Measurements from ENCODE around the gene WDR45B. TPM values are rescaled to one million over a fixed set of nuclear protein-coding genes. Genes with fewer than 3 reads are reported as not detected.

WDR45B gene
- total RNA-seq, 2 donors from 2014 or later = 97.8 to 146 TPM

GRCh38 chr17:82609655-82610054, 38.6 kb downstream of the WDR45B start:
- Histone ChIP-seq H3K27ac (no peak overlapping the region), H3K9me3 (no peaks in the 10 kb centered on the region), H3K27me3 (replicated peaks; ENCODE audit: insufficient read depth) (no peaks in the 10 kb centered on the region), H3K4me1 (replicated peaks) (no peaks in the 10 kb centered on the region), H3K36me3 (no peaks in the 10 kb centered on the region), H3K4me3 (no peak overlapping the region)
- DNase-seq (ENCODE audit: low spot score) = no peak
- TF ChIP-seq POLR2AphosphoS5 (IDR thresholded peaks at IDR 0.05) (no peak), CTCF (IDR thresholded peaks at IDR 0.05) (no peak), POLR2A (IDR thresholded peaks at IDR 0.05) (no peak)
- WGBS = 95% methylated on average over 4 of the region's 4 CpGs
- intact Hi-C loops (cut with DNase I) = no loop called here

GRCh38 chr17:82608816-82609215, 39.4 kb downstream of the WDR45B start:
- Histone ChIP-seq H3K4me1 (replicated peaks) (no peaks in the 10 kb centered on the region), H3K27ac (no peak overlapping the region), H3K9me3 (no peaks in the 10 kb centered on the region), H3K27me3 (replicated peaks; ENCODE audit: insufficient read depth) (no peaks in the 10 kb centered on the region), H3K4me3 (no peak overlapping the region), H3K36me3 (no peaks in the 10 kb centered on the region)
- TF ChIP-seq POLR2A (IDR thresholded peaks at IDR 0.05) (no peak), CTCF (IDR thresholded peaks at IDR 0.05) (no peak), POLR2AphosphoS5 (IDR thresholded peaks at IDR 0.05) (no peak)
- DNase-seq (ENCODE audit: low spot score) = no peak
- intact Hi-C loops (cut with DNase I) = no loop called here
- WGBS = 65% methylated on average over 5 of the region's 5 CpGs

GRCh38 chr17:82605939-82606600, 42.2 kb downstream of the WDR45B start:
- no peak for TF ChIP-seq CTCF (IDR thresholded peaks at IDR 0.05)
- TF ChIP-seq POLR2AphosphoS5 (IDR thresholded peaks at IDR 0.05) = peak; percentile 14
- whole genome bisulfite sequencing = 64% methylated on average over 16 of the region's 16 CpGs

GRCh38 chr17:82604532-82604931, 43.7 kb downstream of the WDR45B start:
- no peak overlapping the region for H3K27ac ChIP-seq
- no peaks in the 10 kb centered on the region for H3K36me3 ChIP-seq
- no peak for DNase-seq (ENCODE audit: low spot score)
- TF ChIP-seq POLR2AphosphoS5 (IDR thresholded peaks at IDR 0.05) (no peak), CTCF (IDR thresholded peaks at IDR 0.05) (no peak), POLR2A (IDR thresholded peaks at IDR 0.05) (no peak)
- H3K4me1 ChIP-seq (replicated peaks) = no peaks in the 10 kb centered on the region
- intact Hi-C loops (cut with DNase I) = no loop called here
- no peaks in the 10 kb centered on the region for H3K9me3 ChIP-seq
- H3K27me3 ChIP-seq (replicated peaks; ENCODE audit: insufficient read depth) = no peaks in the 10 kb centered on the region
- WGBS = 96% methylated on average over 7 of the region's 7 CpGs
- no peak overlapping the region for H3K4me3 ChIP-seq

More at GRCh38 chr17:82605939-82606600, 42.2 kb downstream of the WDR45B start:
- Histone ChIP-seq H3K4me3 (no peak overlapping the region), H3K27ac (peak overlapping the region in 1 of 2 donors; percentile 17), H3K9me3 (no peaks in the 10 kb centered on the region), H3K27me3 (replicated peaks; ENCODE audit: insufficient read depth) (no peaks in the 10 kb centered on the region), H3K4me1 (replicated peaks) (no peaks in the 10 kb centered on the region), H3K36me3 (no peaks in the 10 kb centered on the region)
- DNase-seq (ENCODE audit: low spot score) = peak; percentile 48
- intact Hi-C loops (cut with DNase I) = no loop called here

GRCh38 chr17:82603981-82604448, 44.2 kb downstream of the WDR45B start:
- H3K36me3 ChIP-seq = no peaks in the 10 kb centered on the region
- no peak overlapping the region for H3K27ac ChIP-seq
- no peak overlapping the region for H3K4me3 ChIP-seq
- H3K27me3 ChIP-seq (replicated peaks; ENCODE audit: insufficient read depth) = no peaks in the 10 kb centered on the region
- H3K4me1 ChIP-seq (replicated peaks) = no peaks in the 10 kb centered on the region
- TF ChIP-seq CTCF (IDR thresholded peaks at IDR 0.05) = no peak
- TF ChIP-seq POLR2AphosphoS5 (IDR thresholded peaks at IDR 0.05) = peak; percentile 35
- no peak for TF ChIP-seq POLR2A (IDR thresholded peaks at IDR 0.05)
- intact Hi-C loops (cut with DNase I) = no loop called here
- 62% methylated on average over 18 of the region's 18 CpGs for WGBS
- H3K9me3 ChIP-seq = no peaks in the 10 kb centered on the region
- no peak for DNase-seq (ENCODE audit: low spot score)

Data from prostate gland (tissue), 2 donors.